HepG2 (cell line): Measurements from ENCODE around the gene AKAP8L. TPM values are rescaled to one million over a fixed set of nuclear protein-coding genes. Genes with fewer than 3 reads are reported as not detected.

Experiments
- ARNT2 ChIP-seq: sonication (generic); formaldehyde crosslinking; IDR thresholded peaks from 2 replicates; pipeline ENCODE4 v1.8.0; 2022; ENCODE audit warnings: mild to moderate bottlenecking, low read depth, missing genetic modification reagents, moderate library complexity
- DMAP1 ChIP-seq: IDR thresholded peaks from 2 replicates; pipeline ENCODE4 v1.6.1; 2016
- GTF2F1 ChIP-seq: fragments of 150-350 bp; IDR thresholded peaks from 2 replicates; pipeline ENCODE4 v1.6.1; 2014; ENCODE audit warnings: low read length
- GTF3A ChIP-seq: sonication (generic); formaldehyde crosslinking; conservative IDR thresholded peaks from 2 replicates; pipeline ENCODE4 v1.4.0; 2020; ENCODE audit warnings: mild to moderate bottlenecking, missing genetic modification reagents
- HNF1A ChIP-seq, 2 experiments: sonication (generic) in 1 of 2; formaldehyde crosslinking in 1 of 2; IDR thresholded peaks; 2 replicates each; pipeline versions ENCODE4 v1.4.0 to v1.6.1; 2016 to 2020; ENCODE audit warnings: borderline replicate concordance in 1 of 2, low read depth in 1 of 2, mild to moderate bottlenecking in 1 of 2, missing genetic modification reagents in 1 of 2
- IKZF4 ChIP-seq: sonication (generic); formaldehyde crosslinking; IDR thresholded peaks from 2 replicates; pipeline ENCODE4 v1.5.1; 2020; ENCODE audit warnings: borderline replicate concordance, mild to moderate bottlenecking, low read depth, missing genetic modification reagents; ENCODE audit errors: not compliant biosample characterization
- NPAS2 ChIP-seq: sonication (generic); formaldehyde crosslinking; IDR thresholded peaks from 2 replicates; pipeline ENCODE4 v1.8.0; 2022; ENCODE audit warnings: mild to moderate bottlenecking, missing genetic modification reagents, borderline replicate concordance
- POLR2AphosphoS5 ChIP-seq: IDR thresholded peaks from 2 replicates; pipeline ENCODE4 v1.6.1; 2012; ENCODE audit warnings: low read depth, low read length
- RARG ChIP-seq: sonication (generic); formaldehyde crosslinking; IDR thresholded peaks from 2 replicates; pipeline ENCODE4 v1.4.0; 2020; ENCODE audit warnings: low read depth, mild to moderate bottlenecking, missing genetic modification reagents
- TBX2 ChIP-seq: sonication (generic); formaldehyde crosslinking; IDR thresholded peaks from 2 replicates; pipeline ENCODE4 v1.5.0; 2020; ENCODE audit warnings: missing genetic modification reagents, mild to moderate bottlenecking, borderline replicate concordance
- THAP8 ChIP-seq: sonication (generic); formaldehyde crosslinking; IDR thresholded peaks from 2 replicates; pipeline ENCODE4 v1.5.1; 2020; ENCODE audit warnings: missing genetic modification reagents, mild to moderate bottlenecking, borderline replicate concordance
- THYN1 ChIP-seq: sonication (generic); formaldehyde crosslinking; IDR thresholded peaks from 2 replicates; pipeline ENCODE4 v1.8.1; 2023; ENCODE audit warnings: low read depth, mild to moderate bottlenecking, moderate library complexity, missing genetic modification reagents, borderline replicate concordance
- TOPORS ChIP-seq: sonication (generic); formaldehyde crosslinking; IDR thresholded peaks from 2 replicates; pipeline ENCODE4 v1.8.0; 2023; ENCODE audit warnings: mild to moderate bottlenecking, missing genetic modification reagents
- ZBED4 ChIP-seq: sonication (generic); formaldehyde crosslinking; IDR thresholded peaks from 2 replicates; pipeline ENCODE4 v1.4.0; 2020; ENCODE audit warnings: missing genetic modification reagents, borderline replicate concordance
- ZFP36 ChIP-seq: fragments of 150-350 bp; IDR thresholded peaks from 2 replicates; pipeline ENCODE4 v1.6.1; 2018; ENCODE audit warnings: borderline replicate concordance, low read length, low read depth; ENCODE audit not compliant: partially characterized antibody
- ZNF17 ChIP-seq: sonication (generic); formaldehyde crosslinking; IDR thresholded peaks from 2 replicates; pipeline ENCODE4 v1.5.0; 2020; ENCODE audit warnings: mild to moderate bottlenecking, missing genetic modification reagents
- ZNF710 ChIP-seq: sonication (generic); formaldehyde crosslinking; IDR thresholded peaks from 2 replicates; pipeline ENCODE4 v1.5.0; 2020; ENCODE audit warnings: mild to moderate bottlenecking, missing genetic modification reagents, borderline replicate concordance
- polyA plus RNA-seq, 8 experiments: library from polyadenylated mRNA; depleted of rRNA in 3 of 8; stranded (reverse) in 7 of 8; unstranded in 1 of 8; fragments of >200 nt; fragmentation: Illumina TruSeq in 4 of 8; extraction: Trizol in 4 of 8; gene quantifications; 2 replicates each; pipeline versions ENCODE4 v1.2.1 to v1.2.3, GENCODE V29; 2011 to 2016; ENCODE audit warnings: low read depth in 4 of 8, missing spikeins in 1 of 8, mixed read lengths in 1 of 8; ENCODE audit not compliant: insufficient read depth in 1 of 8
- total RNA-seq, 5 experiments: library from RNA; depleted of rRNA; stranded (reverse); fragments of >200 nt; fragmentation: Illumina TruSeq; extraction: Trizol; gene quantifications; 2 replicates each; pipeline ENCODE4 v1.2.3, GENCODE V29; 2016; ENCODE audit warnings: low read depth in 1 of 5

Gene AKAP8L
- total and polyA plus RNA-seq, 2 of the 13 experiments (the other 11 are each of a cell fraction or from before 2014, with no cell fraction given) = 48.2 to 49.6 TPM

- no peak for TF ChIP-seq ZBED4 (CRISPR knock-in tag)
- TF ChIP-seq TOPORS = no peak
- TF ChIP-seq DMAP1 (CRISPR knock-in tag) = no peak
- TF ChIP-seq GTF3A (CRISPR knock-in tag) = no peak
- no peak for TF ChIP-seq ZNF17 (CRISPR knock-in tag)
- TF ChIP-seq TBX2 (CRISPR knock-in tag) = no peak
- no peak for TF ChIP-seq RARG (CRISPR knock-in tag)
- no peak for TF ChIP-seq ZNF710 (CRISPR knock-in tag)
- TF ChIP-seq ARNT2 (CRISPR knock-in tag) = no peak
- no peak for TF ChIP-seq POLR2AphosphoS5
- TF ChIP-seq ZFP36 = no peak
- TF ChIP-seq THYN1 (CRISPR knock-in tag) = no peak
- no peak for TF ChIP-seq GTF2F1
- TF ChIP-seq HNF1A (IDR thresholded peaks at IDR 0.05; ENCODE audit: low read depth) = no peak
- TF ChIP-seq HNF1A (CRISPR knock-in tag; IDR thresholded peaks at IDR 0.05; ENCODE audit: borderline replicate concordance) = no peak
- TF ChIP-seq NPAS2 = no peak
- TF ChIP-seq IKZF4 (CRISPR knock-in tag) = no peak
- no peak for TF ChIP-seq THAP8 (CRISPR knock-in tag)
Observed at GRCh38 chr19:15331419-15332310, 87.1 kb downstream of the AKAP8L start (continued).
